HG03575 (cell line): Measurements from ENCODE around the gene NDUFAB1.
"Not testable (repeated sequence)": the region's sequence is repeated elsewhere in the genome, so short reads cannot be mapped to it uniquely, and the experiment has no call there.

Source experiments
- ATAC-seq: cut with Tn5 transposase; IDR thresholded peaks from one replicate; pipeline ENCODE4 v1.9.1; 2021; ENCODE audit not compliant: unreplicated experiment, insufficient number of reproducible peaks, low FRiP score; ENCODE audit errors: extremely low read depth

Gene NDUFAB1

DNA sequence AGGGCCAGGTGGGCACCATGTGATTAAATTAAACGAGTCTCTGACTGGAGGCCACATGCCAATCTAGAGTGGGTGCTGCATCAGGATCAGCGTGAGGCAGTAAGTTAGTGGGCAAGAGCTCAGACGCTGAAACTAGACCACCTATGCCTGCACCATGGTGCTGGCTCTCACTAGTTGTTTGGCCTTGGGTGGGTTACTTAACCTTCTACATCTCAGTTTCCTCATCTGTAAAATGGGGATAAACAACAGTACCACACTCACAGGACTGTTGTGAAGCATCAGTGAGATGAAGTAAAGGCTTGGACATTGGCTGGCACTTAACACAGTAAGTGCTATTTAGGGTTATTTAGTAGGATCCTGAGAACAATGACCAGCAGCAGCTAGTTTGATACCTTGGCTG, 5.9 kb downstream of the NDUFAB1 start:
- no peak for ATAC-seq

DNA sequence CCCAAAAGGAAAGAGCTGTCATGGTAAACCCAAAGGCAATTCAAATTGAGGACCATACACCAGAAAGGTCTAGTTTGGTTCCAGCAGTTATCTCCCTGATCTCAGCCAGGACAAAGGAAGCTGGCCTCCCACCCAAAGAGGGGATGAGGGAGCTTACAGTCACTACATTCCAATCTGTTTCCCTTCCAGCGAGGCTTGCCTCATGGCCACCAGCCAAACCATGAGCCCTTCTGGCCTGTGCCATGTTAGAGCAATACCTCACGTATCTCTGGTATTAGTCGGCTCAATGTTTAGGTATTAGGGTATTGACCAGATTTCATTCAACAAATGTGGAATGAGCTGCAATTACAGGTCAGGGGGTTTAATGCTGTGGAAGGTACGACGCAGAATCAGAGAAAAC, 8.4 kb downstream of the NDUFAB1 start:
- ATAC-seq: no peak

DNA sequence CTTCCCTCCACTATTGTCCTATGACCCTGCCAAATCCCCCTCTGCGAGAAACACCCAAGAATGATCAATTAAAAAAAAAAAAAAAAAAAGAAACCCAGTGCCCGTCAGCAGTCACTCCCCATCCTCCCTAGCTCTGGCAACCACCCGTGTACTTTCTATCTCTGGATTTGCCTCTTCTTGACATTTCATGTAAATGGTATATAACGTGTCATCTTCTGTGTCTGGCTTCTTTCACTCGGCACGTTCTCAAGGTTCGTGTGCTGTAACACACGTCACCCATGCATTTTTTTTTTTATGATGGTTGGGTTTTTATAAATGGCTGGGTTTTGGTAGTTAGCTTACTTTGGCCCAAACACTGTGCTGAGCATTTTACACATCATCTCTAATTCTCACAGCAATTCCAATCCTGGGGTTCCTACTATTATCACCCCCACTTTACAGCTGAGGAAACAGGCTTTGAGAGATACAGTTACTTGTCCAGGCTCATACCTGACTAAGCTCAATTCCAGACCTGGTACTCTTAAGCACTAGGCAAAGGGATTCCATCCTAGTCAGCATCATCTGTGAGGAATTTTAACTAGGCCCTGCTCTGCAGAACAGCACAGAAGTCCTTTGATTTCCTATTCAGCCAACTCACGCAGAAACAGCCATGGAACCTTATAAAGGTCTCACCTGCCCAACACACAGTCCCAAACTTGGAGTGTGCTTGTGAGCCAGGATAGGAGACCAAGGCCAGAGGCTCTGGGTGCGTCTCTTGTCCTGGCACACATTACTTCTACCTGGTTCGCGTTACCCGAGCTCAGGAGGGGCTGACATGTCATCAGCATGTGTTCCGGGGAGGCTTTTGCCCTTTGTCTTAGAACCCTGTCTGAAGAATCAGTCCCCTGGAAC, 11.7 kb downstream of the NDUFAB1 start:
- ATAC-seq: no peak

DNA sequence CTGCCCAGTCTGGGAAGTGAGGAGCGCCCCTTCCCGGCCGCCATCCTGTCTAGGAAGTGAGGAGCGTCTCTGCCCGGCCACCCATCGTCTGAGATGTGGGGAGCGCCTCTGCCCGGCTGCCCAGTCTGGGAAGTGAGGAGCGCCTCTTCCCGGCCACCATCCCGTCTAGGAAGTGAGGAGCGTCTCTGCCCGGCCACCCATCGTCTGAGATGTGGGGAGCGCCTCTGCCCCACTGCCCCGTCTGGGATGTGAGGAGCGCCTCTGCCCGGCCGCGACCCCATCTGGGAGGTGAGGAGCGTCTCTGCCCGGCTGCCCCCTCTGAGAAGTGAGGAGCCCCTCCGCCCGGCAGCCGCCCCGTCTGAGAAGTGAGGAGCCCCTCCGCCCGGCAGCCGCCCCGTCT, 12.8 kb downstream of the NDUFAB1 start:
- not testable (repeated sequence) for ATAC-seq

DNA sequence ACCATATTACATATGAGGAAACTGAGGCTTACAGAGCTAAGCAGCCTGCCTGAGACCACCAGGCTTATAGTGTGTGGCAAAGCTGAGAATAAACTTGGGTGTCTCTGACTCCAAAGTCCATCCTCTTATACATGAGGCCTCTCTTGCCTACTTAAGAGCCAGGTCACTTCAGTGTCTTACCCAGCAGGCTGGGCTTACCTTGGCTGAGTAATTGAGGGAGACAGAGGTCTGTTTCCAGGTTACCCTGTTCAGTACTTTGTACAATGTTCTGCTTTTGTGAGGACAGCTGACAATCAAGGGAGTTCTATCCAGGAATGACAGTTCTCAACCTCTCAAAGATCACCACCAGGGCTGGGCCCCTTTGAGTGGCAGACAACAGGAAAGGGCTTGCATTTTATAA, 14.4 kb downstream of the NDUFAB1 start:
- ATAC-seq: no peak

DNA sequence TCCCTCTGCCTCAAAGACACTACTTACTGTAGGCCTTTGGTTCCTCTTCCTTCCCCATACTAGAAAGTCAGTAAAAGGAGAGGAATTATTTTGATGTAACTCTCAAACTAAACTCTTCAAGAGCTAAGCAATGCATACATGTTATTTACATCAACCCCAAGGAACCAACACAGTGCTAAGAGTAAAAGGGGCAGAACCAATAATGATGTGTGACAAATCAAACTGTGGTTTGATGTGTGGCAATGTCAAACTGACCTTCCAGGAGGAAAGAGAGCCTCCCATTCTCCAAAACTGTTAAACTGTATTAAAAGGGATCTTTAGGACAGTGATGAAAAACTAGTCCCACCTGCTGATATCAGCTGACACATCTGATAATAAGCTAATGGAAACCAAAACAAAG, 15.7 kb downstream of the NDUFAB1 start:
- ATAC-seq: no peak

DNA sequence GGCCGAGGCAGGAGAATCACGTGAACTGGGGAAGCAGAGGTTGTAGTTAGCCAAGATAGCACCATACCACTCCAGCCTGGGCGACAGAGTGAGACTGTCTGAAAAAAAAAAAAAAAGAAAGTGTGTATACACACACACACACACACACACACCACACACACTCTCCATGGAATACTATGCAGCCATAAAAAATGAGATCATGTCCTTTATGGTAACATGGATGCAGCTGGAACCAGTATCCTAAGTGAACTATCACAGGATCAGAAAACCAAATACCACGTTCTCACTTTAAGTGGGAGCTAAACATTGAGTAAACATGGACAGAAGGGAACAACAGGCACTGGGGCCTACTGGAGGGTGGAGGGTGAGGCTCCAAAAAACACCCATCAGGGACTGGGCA, 16.7 kb downstream of the NDUFAB1 start:
- ATAC-seq: no peak

DNA sequence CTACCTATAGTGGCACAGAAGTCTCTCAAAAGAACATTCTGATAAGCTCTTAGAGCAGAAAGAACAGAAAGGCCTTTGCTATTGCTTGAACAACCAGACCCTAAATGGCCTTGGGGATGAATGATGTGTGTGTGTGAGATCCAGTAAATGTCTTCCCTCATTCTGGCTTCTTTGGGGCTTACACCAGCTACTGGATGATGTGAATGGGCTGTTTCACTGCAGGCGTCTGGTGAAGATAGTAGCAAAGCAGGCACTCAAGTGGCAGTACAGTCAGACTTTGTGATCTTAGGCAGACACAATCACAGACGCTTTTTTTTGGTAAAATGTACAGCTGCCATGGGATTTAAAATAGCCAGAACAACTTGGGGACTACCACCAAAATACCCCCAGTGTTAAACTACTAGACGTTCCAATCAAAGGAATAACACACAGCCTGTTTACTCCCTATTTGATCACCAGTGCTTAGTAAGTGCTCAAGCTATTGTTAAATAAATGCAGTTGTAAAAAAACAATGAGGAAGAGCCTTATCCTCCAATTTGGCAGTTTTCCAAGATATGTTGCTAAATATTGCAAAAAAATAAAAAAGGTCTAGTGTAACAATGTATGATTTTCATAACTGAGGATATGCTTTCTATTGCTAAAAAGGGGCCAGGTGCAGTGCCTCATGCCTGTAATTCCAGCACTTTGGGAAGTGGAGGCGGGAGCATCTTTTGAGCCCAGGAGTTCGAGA, 17.9 kb downstream of the NDUFAB1 start:
- ATAC-seq: no peak

DNA sequence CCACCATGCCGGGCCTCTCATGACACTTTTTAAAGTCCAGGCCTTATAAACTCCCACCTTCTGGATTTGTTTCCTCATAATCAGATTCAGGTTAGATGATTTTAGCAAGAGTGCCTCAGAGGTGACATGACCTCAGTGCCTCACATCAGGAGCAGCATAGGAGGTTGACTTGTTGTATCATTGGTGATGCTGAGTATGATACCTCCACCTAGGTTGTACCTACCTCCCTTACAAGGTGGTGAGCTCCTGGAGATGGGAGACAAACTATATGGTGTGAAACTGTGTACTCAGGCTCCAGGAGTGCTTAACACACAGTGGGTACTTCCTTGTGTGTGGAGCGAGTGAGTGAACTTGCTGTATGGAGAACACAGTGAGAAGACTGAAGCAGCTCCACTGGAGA, 18.6 kb downstream of the NDUFAB1 start:
- ATAC-seq: no peak

DNA sequence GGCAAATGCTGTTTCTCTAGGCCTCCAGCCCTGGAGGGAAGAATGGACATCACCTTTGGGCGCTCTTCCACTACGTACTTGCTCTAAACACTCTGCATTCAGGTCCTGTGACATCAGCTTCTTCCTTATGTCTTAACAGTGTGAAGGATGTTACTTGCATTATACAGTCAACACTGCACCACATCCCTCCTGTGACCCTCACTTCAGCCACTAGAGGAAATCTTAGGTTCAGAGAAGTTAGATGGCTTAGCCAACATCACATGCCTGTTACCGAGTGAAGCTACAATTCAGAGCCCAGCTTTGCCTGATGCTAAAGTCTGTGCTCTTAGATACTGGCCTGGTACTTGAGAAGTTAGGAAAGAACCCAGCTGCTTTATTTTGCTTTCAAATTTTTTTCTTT, 20.3 kb downstream of the NDUFAB1 start:
- ATAC-seq: no peak

DNA sequence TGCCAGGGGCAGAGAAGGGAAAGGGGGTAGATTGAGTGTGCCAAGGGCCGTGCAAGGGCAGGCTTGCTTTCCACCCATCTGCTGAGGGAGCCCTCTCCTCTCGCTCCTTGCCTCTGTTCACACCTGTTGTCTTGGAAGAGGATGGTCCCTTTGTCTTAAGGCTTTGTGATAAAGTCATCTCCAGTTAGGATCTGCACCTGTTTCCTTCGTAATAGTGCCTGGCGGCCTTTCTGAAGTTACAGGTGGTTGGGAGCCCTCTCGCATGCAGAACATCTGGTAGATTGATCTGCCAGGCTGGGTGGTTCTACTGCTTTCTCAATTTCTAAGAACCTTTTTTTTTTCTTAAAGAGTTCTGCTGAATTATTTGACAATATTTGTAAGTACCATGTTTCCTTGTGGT, 22.3 kb downstream of the NDUFAB1 start:
- no peak for ATAC-seq

DNA sequence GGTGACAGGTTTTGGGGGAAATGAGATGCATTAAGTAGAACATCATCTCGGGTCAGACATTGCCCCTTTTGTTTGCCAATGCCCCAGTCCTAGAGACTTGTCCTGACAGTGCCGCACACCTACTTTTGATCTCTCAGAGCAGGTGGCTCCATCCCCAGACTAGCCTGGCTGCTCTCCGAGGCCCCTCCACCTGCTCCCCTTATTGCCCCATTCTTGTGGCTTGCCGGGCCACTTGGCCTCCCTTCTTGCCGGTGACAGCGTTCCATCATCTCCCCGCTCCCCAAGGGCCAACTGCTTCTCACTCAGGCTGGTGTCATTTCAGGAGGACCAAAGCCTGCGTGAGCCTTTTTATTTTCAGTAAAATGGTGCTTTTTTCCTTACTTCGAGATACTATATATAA, 23.7 kb downstream of the NDUFAB1 start:
- no peak for ATAC-seq

DNA sequence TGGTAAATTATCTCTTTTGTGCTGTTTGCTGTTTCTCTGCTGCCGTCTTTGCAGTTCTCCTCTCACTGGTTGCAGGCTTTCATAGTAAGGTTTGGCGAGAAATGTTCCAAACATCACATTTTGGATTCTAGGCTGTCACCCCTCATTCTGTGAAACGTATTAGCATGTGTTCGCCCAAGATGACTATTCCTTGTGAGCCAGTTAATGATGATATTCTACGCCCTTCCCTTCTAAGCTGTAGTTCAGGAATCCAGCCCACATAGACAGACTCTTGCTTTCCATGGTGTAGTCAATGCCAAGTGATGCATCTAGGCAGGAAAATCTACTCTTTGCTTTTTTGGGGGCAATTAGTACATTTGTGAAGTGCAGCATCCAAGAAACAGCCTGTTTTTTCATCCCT, 24.2 kb downstream of the NDUFAB1 start:
- ATAC-seq: no peak

DNA sequence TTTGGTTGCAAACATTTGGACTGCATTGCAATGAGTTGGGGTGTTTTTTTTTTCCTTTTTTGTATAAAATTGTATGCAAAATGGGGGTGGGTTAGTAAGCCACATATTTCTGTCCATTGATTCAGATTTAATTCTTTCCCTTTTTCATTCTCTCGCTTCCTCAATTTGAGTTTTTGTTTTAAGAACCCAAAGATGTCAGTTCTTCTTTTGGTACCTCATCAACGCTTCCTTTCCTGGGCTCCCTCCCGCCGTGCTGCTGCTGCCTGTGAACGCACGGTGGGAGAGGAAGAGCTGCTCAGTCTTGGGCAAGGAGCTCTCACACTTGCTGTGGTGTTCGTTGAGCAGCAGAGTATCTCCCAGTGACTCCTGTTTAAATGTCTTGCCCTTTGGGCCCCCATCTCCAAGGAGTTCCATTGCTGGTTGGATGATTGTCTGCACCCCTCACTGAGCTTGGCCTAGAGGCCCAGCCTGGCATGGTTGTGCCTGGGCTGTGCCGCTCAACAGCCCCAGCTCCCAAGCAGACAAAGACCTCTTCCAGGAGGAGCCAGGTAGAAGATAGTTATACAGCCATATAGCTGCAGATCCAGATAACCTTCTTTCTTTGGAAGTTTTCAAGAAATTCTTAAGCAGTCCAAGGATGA, 25.0 kb downstream of the NDUFAB1 start:
- ATAC-seq: no peak

DNA sequence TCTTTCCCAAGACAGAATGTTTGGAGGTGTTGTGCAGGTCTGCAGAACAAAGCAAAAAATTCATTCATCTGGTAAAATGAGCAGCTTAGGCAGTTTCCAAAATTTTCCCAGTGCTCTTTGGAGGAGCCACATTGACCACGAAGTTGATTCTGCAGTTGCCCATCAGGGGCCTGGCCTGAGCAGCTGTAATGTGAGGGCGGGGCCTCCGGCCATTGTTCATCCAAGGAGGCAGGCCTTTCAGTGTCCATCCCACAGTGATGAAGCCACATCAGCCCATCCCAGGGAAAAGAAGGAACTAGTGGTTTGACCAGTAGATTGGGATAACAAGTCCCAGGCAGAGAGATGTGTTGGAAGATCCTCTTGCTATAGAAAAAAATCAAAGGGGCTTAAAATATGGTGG, 28.5 kb downstream of the NDUFAB1 start:
- ATAC-seq: no peak

DNA sequence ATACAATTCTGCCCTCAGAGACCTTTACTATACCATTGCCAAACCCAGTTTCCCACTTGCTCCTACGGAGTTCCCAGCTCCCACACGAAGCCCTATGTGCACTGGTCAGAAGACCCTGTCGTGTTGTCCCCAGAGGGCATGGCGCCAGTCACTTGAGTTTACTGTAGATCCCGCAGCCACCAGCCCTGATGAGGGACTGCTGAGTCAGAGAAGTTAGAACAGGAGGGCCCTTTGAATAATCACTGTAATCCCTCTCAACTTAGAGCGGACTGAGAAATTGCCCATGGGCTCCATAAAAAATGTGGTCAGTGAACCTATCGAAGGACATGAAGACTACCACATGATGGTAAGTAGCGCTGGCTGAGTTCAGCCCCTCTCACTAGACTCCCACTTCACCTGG, 29.4 kb downstream of the NDUFAB1 start:
- no peak for ATAC-seq

DNA sequence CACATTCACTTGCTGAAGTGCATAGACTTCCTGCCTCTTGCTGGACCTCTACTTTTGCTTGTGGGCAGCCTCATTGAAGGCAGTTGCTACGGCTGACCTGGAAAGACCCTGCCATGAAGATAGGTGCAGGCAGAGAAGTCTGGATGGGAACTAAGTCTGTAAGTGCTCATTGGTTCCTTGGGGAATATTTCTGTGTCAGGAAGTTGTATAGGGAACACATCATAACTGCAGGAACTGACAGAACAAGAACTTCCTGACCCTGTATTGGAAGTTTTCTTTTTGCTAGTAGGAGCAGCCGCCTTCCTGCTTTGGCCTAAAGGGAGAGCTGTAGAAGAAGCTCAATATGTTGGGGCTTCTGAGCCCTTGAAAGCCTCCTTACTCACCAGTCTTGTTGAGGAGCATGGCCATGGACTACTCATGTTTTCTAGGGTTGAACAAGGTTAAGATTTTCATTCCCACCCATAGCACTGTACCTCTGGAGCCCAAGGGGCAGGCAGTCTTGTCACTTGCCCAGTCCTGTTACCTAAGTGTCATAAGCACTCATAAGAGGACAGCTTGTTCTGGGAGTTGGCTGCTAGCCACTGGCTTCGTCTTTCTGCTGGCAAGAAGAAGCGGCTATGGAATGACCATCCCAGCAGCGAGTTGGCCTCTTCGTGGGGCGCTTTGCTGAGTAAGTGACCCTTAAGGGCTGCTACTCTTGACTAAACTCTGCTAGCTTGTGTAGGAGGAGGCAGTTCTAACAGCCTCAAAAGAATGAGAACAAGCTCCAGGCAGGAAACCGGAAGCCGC, 31.3 kb downstream of the NDUFAB1 start:
- no peak for ATAC-seq

DNA sequence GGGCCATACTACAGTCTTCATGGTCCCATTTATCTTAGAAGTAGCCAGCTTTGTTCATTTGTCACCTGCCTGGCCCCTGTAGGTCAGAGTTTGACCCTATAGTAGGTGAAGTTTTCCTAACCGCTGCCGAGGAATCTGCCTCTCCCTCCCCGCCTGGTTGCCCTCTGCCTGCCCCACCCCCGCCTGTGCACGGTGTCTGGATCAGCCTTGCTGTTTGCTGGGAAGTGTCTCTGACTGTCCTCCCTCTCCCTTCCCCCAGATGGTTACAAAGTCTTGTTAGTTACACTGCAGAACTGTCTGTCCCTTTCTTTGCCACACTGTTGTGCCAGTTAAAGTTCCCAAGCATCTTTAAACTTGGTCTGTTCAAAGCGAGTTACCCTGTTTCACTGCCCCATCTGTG, 32.9 kb downstream of the NDUFAB1 start:
- no peak for ATAC-seq

DNA sequence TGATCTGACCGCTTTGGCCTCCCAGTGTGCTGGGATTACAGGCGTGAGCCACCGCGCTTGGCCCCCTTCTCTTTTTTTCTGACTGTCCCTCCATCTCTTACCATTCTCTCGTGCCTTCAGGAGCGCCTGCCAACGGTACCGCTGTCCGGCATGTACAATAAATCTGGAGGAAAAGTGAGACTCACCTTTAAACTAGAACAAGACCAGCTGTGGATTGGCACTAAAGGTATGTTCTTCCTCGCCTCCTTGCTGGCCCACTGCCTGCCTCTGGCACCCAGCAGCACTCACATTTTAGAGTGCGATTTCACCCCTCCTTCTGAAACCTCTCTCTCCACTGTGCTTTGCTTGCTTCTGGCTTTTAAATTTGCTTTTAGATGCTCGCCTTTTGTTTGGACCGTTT, 33.6 kb downstream of the NDUFAB1 start:
- no peak for ATAC-seq
